ENCODE measurements around the gene SCYGR6. TPM values are rescaled to one million over a fixed set of nuclear protein-coding genes. Genes with fewer than 3 reads are reported as not detected.
"Not testable (repeated sequence)": the region's sequence is repeated elsewhere in the genome, so short reads cannot be mapped to it uniquely, and the experiment has no call there.

The SCYGR6 gene
- total RNA-seq, 1 experiment from 2014 or later = not detected

GRCh38 chr2:227745594-227745993, 21.0 kb upstream of the SCYGR6 start, which contains the start of gene SCYGR8:
Gene SCYGR8 (plus strand): TSS chr2:227745894. CDS start chr2:227745894, 0 bp downstream.
- BruUV-seq (replicated peaks) = no TSS peak
- POLR2A ChIA-PET = no interaction called here
- TF ChIP-seq CTCF (IDR thresholded peaks at IDR 0.05; ENCODE audit: unreplicated experiment) = no peak

GRCh38 chr2:227740705-227741104, 16.1 kb upstream of the SCYGR6 start:
- H3K4me3 Mint-ChIP-seq (ENCODE audit: unreplicated experiment); H3K4me1 Mint-ChIP-seq (ENCODE audit: insufficient read depth, unreplicated experiment); intact Hi-C loops (cut with micrococcal nuclease); H3K9me3 Mint-ChIP-seq (ENCODE audit: unreplicated experiment); H3K27ac Mint-ChIP-seq (ENCODE audit: low read depth, unreplicated experiment); BruUV-seq (replicated peaks); H3K27me3 Mint-ChIP-seq (ENCODE audit: insufficient read depth, unreplicated experiment); POLR2A ChIA-PET; DNase-seq (ENCODE audit: unreplicated experiment); H3K36me3 Mint-ChIP-seq (ENCODE audit: insufficient read depth, unreplicated experiment): not testable (repeated sequence)
- CTCF ChIA-PET = interaction anchor here (0.6 to 0.7 kb wide), 2 partner anchors 16 to 83 kb away, joined by 3 read pairs; no protein-coding TSS in a partner anchor

More at GRCh38 chr2:227745594-227745993, 21.0 kb upstream of the SCYGR6 start, which contains the start of gene SCYGR8:
- DNase-seq (ENCODE audit: unreplicated experiment) = no peak
- Mint-ChIP-seq H3K27ac (ENCODE audit: low read depth, unreplicated experiment) (no peak within 1 kb of the TSS), H3K4me1 (ENCODE audit: insufficient read depth, unreplicated experiment) (no peaks in the 10 kb centered on the region), H3K9me3 (ENCODE audit: unreplicated experiment) (no peaks in the 10 kb centered on the region), H3K4me3 (ENCODE audit: unreplicated experiment) (no peak within 1 kb of the TSS), H3K27me3 (ENCODE audit: insufficient read depth, unreplicated experiment) (no peaks in the 10 kb centered on the region), H3K36me3 (ENCODE audit: insufficient read depth, unreplicated experiment) (no peaks in the 10 kb centered on the region)
- intact Hi-C loops (cut with micrococcal nuclease) = no loop called here
- CTCF ChIA-PET = no interaction called here

GRCh38 chr2:227739351-227739750, 14.8 kb upstream of the SCYGR6 start:
- Mint-ChIP-seq H3K36me3 (ENCODE audit: insufficient read depth, unreplicated experiment) (no peaks in the 10 kb centered on the region), H3K27ac (ENCODE audit: low read depth, unreplicated experiment) (no peak overlapping the region), H3K9me3 (ENCODE audit: unreplicated experiment) (no peaks in the 10 kb centered on the region), H3K4me3 (ENCODE audit: unreplicated experiment) (no peak overlapping the region), H3K4me1 (ENCODE audit: insufficient read depth, unreplicated experiment) (no peaks in the 10 kb centered on the region), H3K27me3 (ENCODE audit: insufficient read depth, unreplicated experiment) (peaks cover 13% of the 10 kb centered on the region)
- ChIA-PET CTCF (interaction anchor here (0.6 kb wide), 1 partner anchor 121 kb away, joined by 4 read pairs; no protein-coding TSS in a partner anchor), POLR2A (interaction anchor here (0.6 kb wide), 1 partner anchor 1199 kb away, joined by 3 read pairs; no protein-coding TSS in a partner anchor)
- DNase-seq (ENCODE audit: unreplicated experiment) = no peak
- TF ChIP-seq CTCF (IDR thresholded peaks at IDR 0.05; ENCODE audit: unreplicated experiment) = no peak
- no TSS peak for BruUV-seq (replicated peaks)
- intact Hi-C loops (cut with micrococcal nuclease) = no loop called here

- H3K9me3 Mint-ChIP-seq (ENCODE audit: unreplicated experiment) = no peaks in the 10 kb centered on the region
- BruUV-seq (replicated peaks) = no TSS peak
- intact Hi-C loops (cut with micrococcal nuclease) = no loop called here
- no peaks in the 10 kb centered on the region for H3K36me3 Mint-ChIP-seq (ENCODE audit: insufficient read depth, unreplicated experiment)
- ChIA-PET CTCF (no interaction called here), POLR2A (no interaction called here)
- no peak for TF ChIP-seq CTCF (IDR thresholded peaks at IDR 0.05; ENCODE audit: unreplicated experiment)
- DNase-seq (ENCODE audit: unreplicated experiment) = no peak
- H3K27ac Mint-ChIP-seq (ENCODE audit: low read depth, unreplicated experiment) = no peak within 1 kb of the TSS
- H3K27me3 Mint-ChIP-seq (ENCODE audit: insufficient read depth, unreplicated experiment) = no peaks in the 10 kb centered on the region
- no peaks in the 10 kb centered on the region for H3K4me1 Mint-ChIP-seq (ENCODE audit: insufficient read depth, unreplicated experiment)
- H3K4me3 Mint-ChIP-seq (ENCODE audit: unreplicated experiment) = no peak within 1 kb of the TSS
These were observed 3.5 kb upstream of the SCYGR6 start, which contains the start of gene SCYGR7 for GRCh38 chr2:227728035-227728434. Gene SCYGR7 (plus strand): TSS chr2:227728335. CDS start chr2:227728335, 0 bp downstream.

- H3K9me3 Mint-ChIP-seq (ENCODE audit: unreplicated experiment); H3K27ac Mint-ChIP-seq (ENCODE audit: low read depth, unreplicated experiment); H3K4me1 Mint-ChIP-seq (ENCODE audit: insufficient read depth, unreplicated experiment); H3K4me3 Mint-ChIP-seq (ENCODE audit: unreplicated experiment); H3K27me3 Mint-ChIP-seq (ENCODE audit: insufficient read depth, unreplicated experiment); BruUV-seq (replicated peaks); intact Hi-C loops (cut with micrococcal nuclease); H3K36me3 Mint-ChIP-seq (ENCODE audit: insufficient read depth, unreplicated experiment); POLR2A ChIA-PET; DNase-seq (ENCODE audit: unreplicated experiment): not testable (repeated sequence)
- CTCF ChIA-PET = interaction anchor here (2.0 kb wide), 1 partner anchor 43 kb away, joined by 5 read pairs; no protein-coding TSS in a partner anchor
These were observed 1.7 kb downstream of the SCYGR6 start for GRCh38 chr2:227722821-227723220.

Measured in MCF 10A (cell line).